Left forelimb (tissue), 1 donor: ENCODE measurements around the gene LIG3.
"Not testable (repeated sequence)": the region's sequence is repeated elsewhere in the genome, so short reads cannot be mapped to it uniquely, and the experiment has no call there.

ENCODE experiments used
- DNase-seq: peaks from one replicate; pipeline ENCODE4 v3.0.0-alpha.2; 2018; ENCODE audit warnings: low spot score

LIG3 gene

DNA sequence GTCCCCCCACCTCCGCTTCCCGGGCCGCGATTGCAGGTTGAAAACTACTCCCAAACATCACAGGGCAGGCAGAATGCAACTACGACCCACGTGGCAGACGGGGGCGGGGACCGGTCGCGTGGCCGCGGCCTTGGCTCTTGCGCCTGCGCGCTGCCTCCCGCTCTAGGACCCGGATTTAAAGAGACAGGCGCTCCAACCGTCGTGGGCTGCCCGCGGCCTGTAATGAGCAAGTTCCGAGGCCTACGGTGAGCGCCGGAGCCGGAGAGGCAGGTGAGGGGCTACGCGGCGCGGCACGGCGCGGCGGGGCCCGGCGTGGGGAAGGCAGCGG is at the start of gene LIG3:
Gene LIG3 (plus strand): TSS at position 160 of the 328 bp plus-strand sequence. CDS start 2,494 bp downstream, outside the sequence.
- peak; percentile 97 for DNase-seq

DNA sequence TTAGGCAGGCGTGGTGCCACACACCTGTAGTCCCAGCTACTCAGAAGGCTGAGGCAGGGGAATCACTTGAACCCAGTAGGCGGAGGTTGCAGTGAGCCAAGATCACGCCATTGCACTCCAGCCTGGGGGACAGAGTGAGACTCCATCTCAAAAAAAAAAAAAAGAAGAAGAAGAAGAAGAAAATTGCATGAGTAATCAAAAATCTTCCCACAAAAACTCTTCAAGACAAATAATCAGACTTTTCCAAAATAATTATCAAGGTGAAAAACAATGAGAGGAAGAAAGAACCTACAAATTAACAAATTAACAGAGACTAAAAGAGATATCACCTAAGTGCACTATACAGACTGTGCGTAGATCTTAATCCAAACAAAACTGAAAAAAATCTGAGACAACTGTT is 29.5 kb upstream of the LIG3 start:
- DNase-seq = not testable (repeated sequence)

DNA sequence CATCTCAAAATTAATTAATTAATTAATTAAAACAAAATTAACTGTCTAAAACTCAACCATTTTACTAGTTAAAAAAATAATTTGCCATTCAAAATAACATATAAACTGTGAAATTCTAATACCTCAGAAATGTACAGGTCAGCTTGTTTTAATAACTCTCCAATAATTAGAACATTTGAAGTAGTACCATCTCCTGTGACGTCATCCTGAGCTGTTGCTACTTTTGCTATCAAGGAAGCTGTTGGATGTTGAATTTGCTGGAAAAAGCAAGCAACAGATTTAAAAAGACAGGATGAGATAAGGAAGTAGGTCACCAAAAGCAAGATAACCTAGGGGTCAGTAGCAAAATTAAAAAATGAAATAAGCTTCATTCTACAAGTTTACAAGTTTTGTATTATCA is 21.9 kb upstream of the LIG3 start:
- DNase-seq = no peak

DNA sequence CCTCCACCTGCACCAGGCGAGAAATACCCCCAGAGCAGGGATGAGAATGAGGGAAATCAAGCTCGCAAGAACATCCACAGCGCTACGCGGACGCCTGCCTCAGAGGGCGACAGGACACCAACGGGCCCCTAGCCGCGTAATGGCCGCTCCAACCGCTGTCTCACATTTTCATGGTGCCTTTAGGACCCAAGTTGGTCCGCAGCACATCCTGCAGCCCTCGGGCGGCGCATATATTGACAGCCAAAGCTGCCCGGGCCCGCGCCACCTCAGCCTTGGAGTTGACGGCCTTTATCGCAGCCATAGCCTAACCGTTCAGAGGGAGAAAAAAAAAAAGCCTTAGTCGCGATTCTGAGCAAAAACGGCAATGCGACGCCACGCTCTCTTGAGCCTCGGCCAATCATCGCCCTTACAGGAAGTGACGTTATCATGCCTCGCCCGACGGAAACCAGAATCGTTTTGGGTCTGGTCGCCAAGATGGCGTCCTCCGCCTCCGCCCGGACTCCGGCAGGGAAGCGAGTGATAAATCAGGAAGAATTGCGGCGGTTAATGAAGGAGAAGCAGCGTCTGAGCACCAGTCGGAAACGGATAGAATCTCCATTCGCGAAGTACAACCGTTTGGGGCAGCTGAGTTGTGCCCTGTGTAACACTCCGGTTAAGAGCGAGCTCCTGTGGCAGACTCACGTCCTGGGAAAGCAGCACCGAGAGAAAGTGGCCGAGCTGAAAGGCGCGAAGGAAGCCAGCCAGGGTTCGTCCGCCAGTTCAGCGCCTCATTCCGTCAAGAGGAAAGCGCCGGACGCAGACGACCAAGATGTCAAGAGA is 19.0 kb upstream of the LIG3 start, which contains the start of the genes CCT6B and ZNF830:
Gene CCT6B (minus strand): TSS at position 368 of the 819 bp plus-strand sequence. CDS start 67 bp downstream, at position 301.
Gene ZNF830 (plus strand): TSS at position 448 of the 819 bp plus-strand sequence. CDS start 27 bp downstream, at position 475.
- peak; percentile 93 for DNase-seq

DNA sequence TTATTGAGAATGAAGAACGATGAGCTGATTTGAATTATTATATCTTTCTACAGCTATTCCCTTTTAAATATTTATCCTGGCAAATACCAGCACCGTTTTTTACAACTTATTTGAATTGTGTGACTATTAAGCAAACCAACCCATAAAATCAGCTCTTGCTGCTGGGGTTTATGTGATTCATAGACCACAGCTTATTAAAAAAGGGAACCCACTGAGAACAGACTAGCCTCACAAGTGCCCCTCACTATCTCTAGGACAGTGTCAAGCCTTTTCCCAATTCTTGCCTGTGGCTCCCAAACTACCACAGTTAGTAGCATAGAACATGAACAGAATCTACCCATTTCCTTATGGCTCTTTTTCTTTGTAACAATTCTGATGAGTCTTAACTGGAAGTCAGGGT is 6.1 kb upstream of the LIG3 start:
- no peak for DNase-seq

DNA sequence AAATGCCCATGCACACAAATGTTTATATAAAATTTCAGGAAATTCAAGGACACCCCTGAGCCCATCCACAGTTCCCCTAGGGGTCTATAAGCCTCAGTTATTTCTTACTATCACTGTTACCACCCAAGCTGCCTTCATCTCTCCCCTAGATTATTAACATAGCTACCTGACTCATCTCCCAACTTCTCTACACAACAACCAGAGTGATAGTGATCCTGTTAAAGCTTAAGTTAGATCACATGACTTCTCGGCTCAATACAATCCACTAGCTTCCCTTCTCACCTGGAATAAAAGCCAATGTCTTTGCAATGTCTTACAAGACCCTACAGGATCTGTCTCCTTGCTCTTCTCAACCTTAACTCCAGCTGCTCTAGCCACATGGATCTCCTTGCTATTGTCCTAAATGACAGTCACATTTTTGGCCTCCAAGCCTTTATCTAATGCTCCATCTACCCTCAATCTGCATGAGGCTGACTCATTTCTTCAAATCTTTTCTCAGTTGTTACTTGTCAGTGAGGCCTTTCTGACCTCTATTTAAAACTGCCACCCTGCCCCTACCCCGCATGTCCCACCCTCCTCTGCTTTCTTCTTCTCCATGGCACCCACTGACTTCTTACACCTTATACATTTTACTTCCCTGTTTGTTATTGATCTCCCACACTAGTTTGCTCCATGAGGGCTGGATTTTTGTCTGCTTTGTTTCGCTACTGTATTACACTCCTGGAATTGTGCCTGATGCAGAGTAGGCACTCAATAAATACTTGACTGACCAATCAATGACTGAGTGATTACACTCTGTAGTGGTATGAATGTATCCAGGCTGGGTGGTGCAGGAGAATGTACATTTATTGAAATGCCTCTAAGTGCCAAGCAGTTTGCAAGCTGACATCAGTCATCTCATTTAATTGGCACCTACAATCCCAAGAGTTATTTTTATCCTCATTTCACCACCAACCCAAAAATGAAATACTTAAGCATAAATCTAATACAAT is 5.2 kb upstream of the LIG3 start:
- DNase-seq = no peak

DNA sequence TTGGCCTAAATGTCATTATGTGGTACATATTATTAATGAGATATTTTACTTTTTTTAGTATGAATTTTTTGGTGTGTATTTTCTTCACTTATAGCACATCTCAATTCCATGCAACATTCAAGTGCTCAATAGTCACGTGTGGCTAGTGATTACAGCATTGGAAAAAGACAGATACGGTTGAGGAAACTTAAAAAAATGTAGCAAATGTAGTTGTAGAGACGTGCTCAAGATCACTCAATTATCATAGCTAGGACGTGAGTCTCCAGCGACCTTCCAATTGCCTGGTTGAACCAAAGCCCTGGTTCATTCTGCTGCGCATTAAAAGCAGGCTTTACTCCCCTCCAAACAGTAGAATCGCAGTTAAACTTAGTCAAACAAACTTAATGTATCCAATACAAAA is 1.2 kb upstream of the LIG3 start:
- DNase-seq = no peak

DNA sequence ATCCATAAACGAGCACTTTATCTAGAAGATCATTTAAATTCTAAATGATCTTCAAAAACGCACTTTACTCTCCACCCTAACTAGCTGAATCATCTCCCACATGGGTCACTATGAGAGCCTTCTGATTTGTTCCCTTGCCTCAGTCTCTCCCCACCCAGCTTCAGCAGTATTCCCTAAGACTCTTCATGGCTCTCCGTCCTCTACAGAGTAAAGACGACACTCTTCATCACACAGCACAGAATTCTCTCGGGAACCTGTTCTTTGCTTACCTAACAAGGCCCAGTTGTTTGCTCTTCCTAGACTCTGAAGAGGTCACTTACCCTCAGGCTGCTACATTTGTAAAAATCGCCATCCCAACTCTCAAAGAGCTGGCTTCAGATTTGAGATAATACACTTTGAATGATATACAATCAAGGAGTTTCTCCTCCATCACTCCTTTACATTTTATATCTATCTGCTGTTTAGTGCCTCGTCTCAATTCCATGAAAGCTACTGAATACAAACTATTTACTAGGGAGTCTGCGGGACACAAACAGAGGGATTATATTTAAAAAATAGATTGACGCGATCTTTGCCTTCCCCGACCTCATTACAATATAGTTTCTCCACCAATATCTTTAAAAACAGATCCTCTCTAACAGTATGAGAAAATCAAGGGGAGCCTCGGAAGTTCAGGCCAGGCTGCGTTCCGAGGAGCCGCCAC is 511 bp upstream of the LIG3 start:
- DNase-seq = no peak

DNA sequence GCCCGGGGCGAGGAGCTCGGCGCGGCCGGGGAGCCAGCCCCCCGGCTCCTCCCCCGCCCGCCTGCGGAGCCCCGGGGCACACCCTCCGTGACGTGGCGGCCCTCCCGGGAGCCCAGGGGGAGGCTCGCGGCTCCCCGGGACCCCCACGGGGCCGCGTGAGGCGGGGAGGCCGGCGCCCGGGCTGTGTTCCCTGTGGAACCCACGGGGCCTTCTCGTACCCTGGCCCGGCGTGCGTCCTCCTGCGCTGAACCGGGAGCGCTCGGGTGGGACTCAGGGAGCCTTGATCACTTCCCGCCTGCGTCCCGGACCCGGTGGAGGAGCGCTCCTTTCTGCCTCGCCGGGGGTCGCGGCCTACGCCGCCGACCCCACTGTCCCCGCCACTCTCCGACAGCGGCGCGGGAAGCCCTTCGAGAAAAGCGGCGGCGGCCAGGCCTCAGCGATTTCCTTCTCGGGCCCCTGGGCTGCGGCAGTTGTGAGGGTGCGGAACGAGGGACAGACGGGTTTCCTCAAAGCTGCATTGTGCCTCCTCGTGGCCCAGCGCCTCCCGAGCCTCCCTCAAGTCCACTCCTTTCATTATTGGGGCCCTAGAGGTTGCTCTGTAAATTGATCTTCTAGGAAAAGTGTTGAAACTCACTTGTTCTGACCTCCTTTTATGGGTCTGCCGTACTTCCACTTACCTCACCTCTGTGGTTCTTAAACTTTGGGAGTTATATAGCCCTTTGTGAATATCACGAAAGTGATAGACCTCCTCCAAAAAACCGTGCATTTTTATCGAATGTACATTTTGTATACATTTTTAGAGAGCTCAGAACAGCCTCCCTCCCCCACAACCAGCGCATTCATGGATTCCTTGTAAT is 597 bp downstream of the LIG3 start:
- no peak for DNase-seq

DNA sequence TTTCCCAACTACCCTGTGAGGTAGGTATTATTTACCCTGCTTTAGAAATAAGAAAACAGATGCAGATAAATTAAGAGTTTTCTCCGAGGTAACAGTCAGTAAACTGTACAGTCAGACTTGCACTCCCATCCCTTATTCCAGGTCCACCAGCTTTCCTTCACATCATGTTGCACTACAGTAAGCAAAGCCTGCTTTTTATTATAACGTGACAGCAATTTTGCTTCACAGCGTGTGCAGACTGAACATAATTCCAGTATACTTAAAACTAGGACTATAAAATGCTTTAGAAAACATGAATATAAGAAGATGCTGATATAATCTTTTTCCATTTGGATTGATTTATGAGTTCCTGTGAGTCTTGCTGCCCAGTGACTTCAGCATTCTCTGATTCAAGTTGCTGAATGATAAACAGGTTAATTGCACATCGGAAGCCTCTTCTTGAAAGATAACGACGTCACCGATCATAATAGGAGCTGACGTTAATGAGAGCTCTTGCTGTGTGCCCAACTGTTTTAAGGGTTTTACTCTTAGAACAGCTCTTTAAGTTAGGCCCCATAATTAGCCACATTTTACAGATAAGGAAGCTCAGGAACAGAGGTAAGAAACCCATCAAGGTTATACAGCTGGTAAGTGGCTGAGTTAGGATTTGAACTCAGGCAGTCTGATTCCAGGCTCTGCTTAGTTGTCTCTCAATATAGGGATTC is 1.4 kb downstream of the LIG3 start:
- DNase-seq = no peak

DNA sequence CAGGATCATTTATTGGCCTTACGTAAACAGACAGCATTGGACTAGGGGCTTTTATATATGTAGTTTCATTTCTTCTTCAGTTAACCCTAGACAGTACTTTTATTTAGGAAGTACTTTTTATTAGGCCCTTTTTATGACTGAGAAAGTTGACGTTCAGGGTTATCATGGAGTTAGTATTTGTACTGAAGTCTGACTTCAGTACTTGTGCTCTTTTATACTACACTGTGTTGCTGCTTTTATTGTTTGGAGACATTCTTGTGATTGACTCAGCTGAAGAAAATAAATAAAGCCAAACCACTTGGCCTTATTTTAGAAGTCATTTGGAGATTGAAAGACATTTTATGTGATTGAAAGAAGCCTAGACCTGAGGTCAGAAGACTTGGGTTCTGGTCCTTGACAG is 6.9 kb downstream of the LIG3 start:
- no peak for DNase-seq

DNA sequence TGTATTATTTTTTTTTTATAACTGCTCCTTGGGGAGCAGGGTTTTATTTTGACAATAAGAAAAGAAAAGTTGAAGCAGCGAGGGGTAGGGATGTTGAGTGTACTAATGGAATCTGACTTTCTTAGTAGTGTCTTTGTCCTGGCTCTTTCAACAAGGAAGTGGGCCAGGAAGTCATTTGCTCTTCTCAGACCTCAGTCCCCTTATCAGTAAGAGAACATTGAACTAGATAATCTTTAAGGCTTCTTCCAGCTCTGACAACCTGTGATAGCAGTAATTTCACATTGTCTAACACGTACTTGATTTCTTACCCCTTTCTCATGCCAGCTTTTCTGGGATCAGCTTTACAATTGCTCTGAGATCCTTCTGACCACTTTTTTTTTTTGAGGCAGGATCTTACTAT is 8.3 kb downstream of the LIG3 start:
- DNase-seq = no peak

DNA sequence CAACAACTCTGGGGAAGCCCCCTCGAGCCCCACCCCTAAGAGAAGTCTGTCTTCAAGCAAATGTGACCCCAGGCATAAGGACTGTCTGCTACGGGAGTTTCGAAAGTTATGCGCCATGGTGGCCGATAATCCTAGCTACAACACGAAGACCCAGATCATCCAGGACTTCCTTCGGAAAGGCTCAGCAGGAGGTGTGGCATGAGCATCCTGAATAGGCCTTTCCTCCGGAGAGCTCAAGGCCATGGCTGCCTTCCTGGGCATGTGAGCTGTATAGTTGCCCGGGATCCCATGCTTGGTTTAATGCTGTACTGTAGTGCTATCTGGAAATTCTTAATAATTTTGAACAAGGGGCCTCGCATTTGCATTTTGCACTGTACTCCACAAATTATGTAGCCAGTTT is 9.2 kb downstream of the LIG3 start:
- no peak for DNase-seq

DNA sequence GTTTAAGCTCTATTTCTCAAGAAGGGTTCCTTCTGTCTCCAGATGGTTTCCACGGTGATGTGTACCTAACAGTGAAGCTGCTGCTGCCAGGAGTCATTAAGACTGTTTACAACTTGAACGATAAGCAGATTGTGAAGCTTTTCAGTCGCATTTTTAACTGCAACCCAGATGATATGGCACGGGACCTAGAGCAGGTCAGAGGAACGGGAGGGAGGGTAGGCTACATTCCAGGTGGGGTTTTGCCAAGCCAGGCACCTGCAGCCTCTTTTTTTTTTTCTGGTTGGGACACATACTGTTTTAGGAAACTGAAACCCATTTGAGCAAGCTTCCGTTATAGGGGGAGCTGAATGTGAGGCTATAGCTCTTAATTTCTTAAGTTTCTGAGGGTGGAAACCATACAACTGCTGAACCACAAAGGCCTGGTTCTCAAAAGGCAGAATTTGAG is 10.6 kb downstream of the LIG3 start:
- no peak for DNase-seq

DNA sequence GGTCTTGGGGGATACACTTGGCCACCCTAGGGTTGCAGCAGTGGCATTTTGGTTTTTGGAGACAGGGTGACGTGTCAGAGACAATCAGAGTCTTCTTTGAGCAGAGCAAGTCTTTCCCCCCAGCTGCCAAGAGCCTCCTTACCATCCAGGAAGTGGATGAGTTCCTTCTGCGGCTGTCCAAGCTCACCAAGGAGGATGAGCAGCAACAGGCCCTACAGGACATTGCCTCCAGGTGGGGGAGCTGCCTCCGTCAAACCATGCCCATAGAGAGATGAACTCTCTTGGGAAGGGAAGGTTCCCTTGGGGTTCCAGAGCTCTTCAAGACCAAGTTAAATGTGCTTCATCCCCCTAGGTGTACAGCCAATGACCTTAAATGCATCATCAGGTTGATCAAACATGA is 11.3 kb downstream of the LIG3 start:
- DNase-seq = no peak

DNA sequence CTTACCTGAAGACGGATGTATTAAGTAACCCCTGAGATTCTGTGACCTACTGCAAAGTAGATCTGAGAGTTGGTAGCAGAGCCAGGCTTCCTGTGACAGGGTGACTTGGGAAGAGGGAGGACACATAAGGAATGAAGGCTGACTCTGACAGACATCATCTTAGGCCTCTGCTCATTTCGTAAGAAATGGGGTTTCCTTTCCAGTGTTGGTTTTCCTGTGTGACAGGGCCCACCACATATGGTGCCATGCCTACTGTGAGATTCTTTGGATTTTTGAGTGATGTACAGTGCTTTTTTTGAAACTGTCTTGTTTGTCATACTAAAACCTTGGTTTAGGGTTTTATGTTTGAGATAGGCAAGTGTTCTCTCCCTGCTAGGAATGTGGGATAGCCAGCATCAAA is 12.7 kb downstream of the LIG3 start:
- DNase-seq = no peak

DNA sequence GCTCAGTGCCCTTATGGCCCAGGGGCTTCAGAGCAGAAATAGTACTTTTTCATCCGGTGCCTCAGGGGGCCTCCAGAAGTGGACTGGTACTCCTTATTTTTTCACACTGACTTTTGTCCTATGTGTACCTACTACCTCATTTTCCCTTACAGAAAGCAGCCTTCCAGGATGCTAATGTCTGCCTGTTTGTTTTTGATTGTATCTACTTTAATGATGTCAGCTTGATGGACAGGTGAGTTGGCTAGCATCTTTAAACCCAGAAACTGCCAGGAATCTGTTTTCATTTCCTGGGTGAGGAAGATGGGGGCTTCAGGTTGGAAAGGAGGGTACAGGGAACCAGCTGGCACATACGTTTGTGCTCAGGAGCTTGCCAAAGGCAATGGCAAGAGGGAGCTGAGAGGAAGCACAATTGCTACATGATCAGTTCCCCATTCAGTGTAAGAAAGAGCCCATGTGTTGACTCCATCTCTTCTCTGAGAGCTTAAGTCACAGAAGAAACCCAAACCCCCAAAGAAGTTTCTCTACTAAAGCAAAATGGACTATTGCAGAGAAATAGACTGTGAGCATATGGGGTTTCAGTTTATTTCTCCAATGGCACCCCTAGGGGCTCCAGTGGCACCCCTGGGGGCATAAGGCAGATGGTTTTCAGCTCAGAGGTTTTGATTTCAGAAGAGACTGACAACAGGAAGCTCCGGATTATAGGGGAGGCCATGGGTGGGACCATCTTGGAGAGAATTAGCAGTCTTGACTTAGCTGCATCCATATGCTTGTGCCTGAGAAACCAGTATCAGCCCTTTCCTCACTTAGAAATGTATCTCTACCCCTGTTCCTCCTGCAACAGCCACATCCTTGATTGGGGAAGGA is 16.3 kb downstream of the LIG3 start:
- DNase-seq = no peak

DNA sequence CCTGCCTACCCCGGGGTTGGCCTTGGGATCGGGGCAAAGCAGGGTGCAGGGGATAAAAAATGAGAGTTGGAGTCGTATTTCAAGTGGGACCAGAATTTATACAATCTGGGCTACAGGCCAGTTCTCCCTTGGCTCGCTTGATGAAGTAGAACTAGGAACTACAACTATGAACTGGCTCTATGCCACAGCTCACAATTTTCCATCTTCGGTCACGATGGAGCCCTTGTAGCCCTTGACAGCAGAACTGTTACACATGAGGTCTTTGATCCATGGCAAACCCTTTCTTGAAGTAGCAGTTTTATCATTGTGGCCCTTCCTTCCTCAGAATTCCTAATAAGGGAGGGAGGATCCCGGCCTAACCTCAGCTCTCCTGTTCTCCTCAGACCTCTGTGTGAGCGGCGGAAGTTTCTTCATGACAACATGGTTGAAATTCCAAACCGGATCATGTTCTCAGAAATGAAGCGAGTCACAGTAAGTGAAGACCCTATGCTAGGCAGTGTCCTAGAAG is 17.1 kb downstream of the LIG3 start:
- no peak for DNase-seq

DNA sequence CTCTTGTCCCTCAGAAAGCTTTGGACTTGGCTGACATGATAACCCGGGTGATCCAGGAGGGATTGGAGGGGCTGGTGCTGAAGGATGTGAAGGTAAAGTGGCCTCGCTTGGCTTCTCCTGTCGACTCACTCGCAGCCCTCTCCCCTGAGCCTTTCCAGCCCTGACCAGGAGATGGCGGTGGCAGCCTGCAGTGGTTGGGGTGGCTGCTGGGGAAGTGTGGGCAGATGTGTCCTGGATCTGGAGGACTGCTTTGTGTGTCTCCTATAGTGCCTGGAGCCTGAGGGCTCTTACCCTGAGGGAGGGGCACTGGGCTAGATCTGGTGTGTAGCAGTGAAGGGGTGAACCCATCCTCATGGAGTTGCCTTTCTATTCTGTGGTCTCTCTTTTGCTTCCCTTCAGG is 17.9 kb downstream of the LIG3 start:
- no peak for DNase-seq
